GM19438 (cell line): Measurements from ENCODE around the gene ERG.

Experiments
- ATAC-seq: cut with Tn5 transposase; IDR thresholded peaks from one replicate; pipeline ENCODE4 v1.9.1; 2021; ENCODE audit warnings: low read depth; ENCODE audit not compliant: unreplicated experiment

Gene ERG

DNA sequence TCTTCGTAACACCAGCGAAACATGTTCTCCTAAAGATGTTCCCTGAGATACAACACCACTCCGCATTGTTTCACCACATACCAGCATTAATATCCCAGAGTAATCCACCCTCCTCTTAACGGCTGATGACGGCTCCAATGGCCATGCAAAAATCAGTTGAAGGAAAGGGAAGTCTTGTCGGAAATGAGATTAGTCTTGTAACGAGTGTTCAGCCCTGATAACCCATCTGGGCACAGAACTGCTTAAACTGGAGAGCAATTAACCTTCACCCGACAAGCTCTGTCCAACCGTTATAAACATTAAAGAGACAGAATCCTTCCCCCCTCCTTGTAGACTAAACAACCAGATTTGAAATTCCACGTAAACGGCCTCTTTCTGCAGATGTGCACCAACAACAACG is 21.9 kb downstream of the ERG start:
- no peak for ATAC-seq

DNA sequence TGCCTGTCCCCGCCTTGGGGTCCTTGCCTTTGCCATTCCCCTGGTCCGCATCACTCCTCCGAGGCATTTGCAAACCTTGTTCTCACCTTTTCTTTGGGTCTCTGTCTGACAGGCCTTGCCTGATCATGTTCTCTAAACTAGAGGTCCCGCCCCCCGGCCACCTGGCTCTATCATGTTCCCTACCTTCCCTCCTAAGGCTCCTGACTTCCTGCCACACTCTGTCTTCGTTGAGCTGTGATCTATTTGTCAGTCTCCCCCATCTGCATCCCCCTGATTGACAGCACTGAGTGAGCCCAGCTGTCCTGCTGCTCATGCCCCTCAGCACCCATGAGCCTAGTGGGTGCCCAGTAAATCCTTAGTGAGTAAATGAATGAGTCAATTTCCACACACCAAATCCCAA is 22.8 kb downstream of the ERG start:
- no peak for ATAC-seq

DNA sequence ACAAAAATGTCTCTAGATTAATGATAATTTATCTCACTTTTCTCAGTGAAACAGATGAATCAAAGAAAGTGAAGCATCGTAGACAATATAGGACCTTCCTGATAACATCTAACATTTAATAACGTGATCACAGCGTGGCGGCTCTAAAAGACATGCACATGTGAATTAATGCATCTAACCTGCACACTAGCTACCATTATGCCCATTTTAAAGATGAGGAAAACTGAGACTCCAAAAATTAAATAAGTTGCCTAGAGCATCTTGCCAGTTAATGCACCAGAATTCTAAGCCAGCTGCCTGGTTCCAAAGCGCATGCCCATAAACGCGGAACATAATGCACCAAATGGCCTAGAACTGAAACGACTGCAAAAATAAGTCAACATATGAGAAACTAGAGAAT is 23.5 kb downstream of the ERG start:
- no peak for ATAC-seq

GRCh38 chr21:38474124-38474523 is 24.2 kb downstream of the ERG start:
- no peak for ATAC-seq

GRCh38 chr21:38472412-38473108 is 25.7 kb downstream of the ERG start:
- ATAC-seq = no peak

GRCh38 chr21:38471766-38472165 is 26.5 kb downstream of the ERG start:
- ATAC-seq = no peak

GRCh38 chr21:38470755-38471154 is 27.5 kb downstream of the ERG start:
- no peak for ATAC-seq

- ATAC-seq = no peak
These were observed 28.6 kb downstream of the ERG start for GRCh38 chr21:38469642-38470041.

DNA sequence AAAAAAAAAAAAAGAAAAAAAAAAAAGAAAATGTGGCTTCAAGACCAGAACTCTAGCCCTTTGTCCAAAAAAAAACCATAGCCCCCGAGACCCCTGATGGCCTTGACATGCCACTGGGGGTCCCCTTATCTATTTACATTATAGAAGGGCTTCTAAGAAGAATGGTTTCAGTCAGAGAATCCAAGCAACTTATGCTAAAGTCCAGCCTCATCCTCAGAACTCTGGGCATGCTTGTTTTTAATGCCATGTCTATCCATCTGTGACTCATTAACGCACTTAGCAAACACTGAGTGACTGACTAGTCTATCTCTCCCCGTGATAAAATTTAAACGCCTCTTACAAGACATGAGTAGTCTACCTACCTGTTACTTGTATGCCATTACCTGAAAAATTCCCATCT is 29.3 kb downstream of the ERG start:
- no peak for ATAC-seq

DNA sequence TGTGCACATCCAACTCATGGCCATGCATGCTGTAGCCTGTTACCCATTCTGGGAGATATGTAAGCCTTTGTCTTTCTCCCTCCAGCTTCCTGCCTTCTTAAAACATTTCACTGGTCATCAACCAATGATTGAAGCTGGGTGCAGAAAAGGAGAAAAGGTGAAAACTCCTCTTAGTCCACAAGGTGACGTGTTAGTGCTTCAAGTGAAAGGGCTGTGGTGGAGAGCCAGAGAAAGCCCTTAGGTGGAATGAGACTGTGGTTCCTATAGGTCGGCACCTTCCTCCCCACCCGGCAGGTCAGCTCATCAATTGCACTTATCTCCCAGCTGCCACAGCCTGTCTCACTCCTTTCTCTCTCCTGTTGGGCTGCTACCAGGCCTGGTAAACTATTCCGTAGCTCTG is 30.4 kb downstream of the ERG start:
- ATAC-seq = no peak

- ATAC-seq = no peak
These were observed 30.9 kb downstream of the ERG start for GRCh38 chr21:38467374-38467773.

GRCh38 chr21:38460171-38460742 is 38.0 kb downstream of the ERG start:
- ATAC-seq = no peak

- no peak for ATAC-seq
These were observed 38.8 kb downstream of the ERG start for GRCh38 chr21:38459490-38459889.

DNA sequence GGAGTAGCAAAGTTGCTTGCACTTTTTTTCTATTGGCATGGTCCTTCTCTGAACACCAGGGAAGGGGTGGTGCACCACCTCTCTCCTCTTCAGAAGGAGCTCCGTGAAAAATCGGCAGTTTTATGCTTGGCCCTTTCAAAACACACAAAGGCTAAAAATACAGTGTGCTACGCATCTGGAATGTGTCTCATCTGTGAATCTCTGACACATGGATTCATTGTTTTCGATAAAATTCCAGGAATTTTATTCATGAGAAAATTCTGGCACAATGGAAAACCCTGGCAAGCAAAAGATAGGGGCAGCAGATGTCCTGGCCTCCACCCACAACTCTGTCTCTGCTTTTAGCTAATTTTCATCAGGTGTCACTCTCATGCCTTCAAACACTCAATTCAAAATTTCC is 42.9 kb downstream of the ERG start:
- no peak for ATAC-seq

- no peak for ATAC-seq
These were observed 43.6 kb downstream of the ERG start for GRCh38 chr21:38454702-38455101.

DNA sequence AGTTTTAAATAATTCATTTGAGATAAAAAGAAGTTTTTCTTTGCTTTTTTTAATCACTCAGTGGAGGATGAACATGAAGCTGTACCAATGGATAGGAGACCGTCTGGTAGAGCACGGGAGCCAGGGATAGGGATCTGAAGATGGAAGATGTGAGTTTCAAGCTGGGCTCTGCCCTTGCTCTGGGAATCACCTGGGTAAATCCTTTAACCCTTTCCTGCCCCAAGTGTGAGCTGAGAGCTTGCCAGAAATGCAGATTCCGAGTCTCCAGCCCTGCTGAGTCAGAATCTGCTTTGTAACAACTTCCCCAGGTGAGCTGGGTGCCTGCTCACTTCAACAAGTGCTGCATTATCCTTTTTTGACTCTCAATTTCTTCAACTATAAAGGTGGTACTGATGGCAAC is 44.1 kb downstream of the ERG start:
- ATAC-seq = no peak

GRCh38 chr21:38448671-38449385 is 49.4 kb downstream of the ERG start:
- ATAC-seq = no peak

GRCh38 chr21:38447611-38448010 is 50.7 kb downstream of the ERG start:
- no peak for ATAC-seq

- no peak for ATAC-seq
These were observed 53.6 kb downstream of the ERG start for GRCh38 chr21:38444691-38445090.

- ATAC-seq = no peak
These were observed 55.2 kb downstream of the ERG start for GRCh38 chr21:38443110-38443509.

DNA sequence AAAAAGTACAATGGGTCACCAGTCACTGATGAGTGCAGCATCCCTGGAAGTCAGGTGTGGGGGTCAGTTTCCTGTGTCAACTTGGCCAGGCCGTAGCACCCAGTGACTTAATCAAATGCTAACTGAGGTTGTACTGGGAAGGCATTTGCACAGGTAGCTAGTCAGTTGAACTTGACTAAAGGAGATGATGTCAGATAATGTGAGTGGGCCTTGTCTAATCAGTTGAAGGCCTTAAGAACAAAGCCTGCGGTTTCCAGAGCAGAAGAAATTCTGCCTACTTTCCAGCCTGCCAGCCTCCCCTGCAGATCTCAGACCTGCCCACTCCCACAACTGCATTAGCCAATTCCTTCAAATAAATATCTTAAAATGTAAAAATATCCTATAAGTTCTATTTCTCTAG is 57.1 kb downstream of the ERG start:
- ATAC-seq = no peak

GRCh38 chr21:38440746-38441145 is 57.5 kb downstream of the ERG start:
- ATAC-seq = no peak
